Astrocyte of the spinal cord (primary cell): ENCODE data around the gene ASMTL.

ENCODE experiments used
- DNase-seq: peaks from one replicate; pipeline ENCODE4 v3.0.0; 2011; ENCODE audit warnings: low read depth, low spot score
- H3K4me3 ChIP-seq: 2 replicates; pipeline ENCODE4 v1.5.1; 2011; ENCODE audit warnings: low read depth, mild to moderate bottlenecking, low read length, moderate library complexity
- in situ Hi-C: cut with HindIII; loops from 2 replicates; pipeline ENCODE4 v1.10.0; 2017; ENCODE audit warnings: low sequenced_read_pairs
- TF ChIP-seq, protein P1 (sequence below): IDR thresholded peaks from 2 replicates; pipeline ENCODE4 v1.5.1; 2012; ENCODE audit warnings: low read depth, mild to moderate bottlenecking, low read length, inconsistent platforms

ASMTL gene

DNA sequence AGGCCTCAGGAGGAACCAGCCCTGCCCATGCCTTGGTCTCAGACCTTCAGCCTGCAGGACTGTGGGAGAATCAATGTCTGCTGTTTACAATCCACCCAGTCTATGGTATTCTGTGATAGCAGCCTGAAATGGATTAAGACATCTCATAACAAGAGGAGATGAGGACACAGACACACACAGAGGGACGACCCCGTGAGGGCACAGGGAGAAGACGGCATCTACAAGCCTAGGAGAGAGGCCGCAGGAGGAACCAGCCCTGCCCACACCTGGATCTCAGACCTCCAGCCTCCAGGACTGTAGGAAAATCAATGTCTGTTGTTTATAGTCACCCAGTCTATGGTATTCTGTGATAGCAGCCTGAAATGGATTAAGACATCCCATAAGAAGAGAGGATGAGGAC, 64.1 kb downstream of the ASMTL start:
- in situ Hi-C loops = no loop called here
- TF ChIP-seq, protein P1, sequence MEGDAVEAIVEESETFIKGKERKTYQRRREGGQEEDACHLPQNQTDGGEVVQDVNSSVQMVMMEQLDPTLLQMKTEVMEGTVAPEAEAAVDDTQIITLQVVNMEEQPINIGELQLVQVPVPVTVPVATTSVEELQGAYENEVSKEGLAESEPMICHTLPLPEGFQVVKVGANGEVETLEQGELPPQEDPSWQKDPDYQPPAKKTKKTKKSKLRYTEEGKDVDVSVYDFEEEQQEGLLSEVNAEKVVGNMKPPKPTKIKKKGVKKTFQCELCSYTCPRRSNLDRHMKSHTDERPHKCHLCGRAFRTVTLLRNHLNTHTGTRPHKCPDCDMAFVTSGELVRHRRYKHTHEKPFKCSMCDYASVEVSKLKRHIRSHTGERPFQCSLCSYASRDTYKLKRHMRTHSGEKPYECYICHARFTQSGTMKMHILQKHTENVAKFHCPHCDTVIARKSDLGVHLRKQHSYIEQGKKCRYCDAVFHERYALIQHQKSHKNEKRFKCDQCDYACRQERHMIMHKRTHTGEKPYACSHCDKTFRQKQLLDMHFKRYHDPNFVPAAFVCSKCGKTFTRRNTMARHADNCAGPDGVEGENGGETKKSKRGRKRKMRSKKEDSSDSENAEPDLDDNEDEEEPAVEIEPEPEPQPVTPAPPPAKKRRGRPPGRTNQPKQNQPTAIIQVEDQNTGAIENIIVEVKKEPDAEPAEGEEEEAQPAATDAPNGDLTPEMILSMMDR = no peak

DNA sequence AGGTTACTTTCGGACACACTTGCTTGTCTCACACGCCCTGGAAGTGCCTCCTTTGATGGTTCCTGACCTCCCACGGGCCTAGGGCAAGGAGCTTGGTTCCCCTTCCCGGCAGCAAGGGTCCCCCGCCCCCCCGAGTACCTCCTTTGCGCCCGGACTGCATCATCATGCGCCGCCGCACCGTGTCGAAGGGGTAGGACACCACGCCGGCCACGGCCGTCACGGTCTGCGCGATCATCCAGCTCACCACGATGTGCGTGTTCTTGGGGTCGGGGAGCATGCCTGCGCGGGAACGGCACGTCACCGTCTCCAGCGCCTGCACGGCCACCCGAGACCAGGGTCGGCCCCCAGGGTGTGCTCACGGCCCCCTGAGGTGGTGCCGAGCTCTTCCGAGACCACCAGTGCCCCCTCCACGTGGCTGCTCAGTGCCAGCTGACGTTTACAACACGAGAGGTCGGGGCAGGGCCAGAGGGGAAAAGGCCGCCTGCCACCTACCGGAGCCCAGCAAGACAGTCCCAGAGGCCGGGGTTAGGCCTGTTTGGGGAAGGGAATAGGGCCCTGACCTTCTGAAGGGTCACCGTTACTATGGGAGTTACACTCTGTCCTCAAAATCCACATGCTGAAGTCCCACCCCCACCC, 65.5 kb downstream of the ASMTL start:
- TF ChIP-seq, protein P1 = no peak
- H3K4me3 ChIP-seq = no peak overlapping the region
- in situ Hi-C loops = no loop called here
- DNase-seq = no peak

More for the DNA sequence above, 64.1 kb downstream of the ASMTL start:
- H3K4me3 ChIP-seq = no peak overlapping the region
- DNase-seq = no peak

DNA sequence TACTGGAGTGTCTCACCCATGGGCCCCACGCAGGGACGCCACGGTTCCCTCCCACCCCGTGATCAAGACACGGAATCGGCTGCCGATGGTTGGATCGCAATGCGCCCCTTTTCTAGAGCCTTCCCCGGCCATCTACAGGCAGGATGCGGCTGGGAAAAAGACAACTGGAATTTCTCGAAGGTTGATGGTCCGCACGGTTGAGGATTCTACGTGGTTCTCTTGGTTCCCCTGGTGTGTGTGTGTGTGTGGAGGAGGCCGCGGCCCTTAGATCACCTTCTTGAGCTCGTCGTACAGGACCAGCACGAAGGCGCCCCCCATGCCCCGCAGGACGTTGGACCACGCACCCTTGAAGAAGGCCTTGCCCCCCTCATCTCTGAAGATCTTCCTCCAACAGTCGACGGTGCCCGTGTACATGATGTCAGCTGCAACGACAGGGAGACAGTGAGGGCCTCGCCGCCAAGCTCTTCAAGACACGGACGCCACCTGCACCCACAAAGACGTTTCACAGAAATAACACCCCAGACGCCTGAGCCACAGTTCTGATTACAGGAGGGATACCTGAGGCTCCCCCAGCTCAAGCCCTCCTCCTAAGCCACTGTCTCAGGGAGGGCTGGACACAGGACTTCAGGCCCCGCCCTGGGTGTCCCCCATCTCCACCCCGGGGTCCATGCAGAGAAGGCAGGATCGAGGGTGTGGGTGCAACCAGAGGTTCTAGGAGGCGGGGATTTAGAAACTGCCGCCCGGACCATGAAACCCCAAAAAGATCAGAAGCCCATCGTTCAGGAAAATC, 66.2 kb downstream of the ASMTL start:
- TF ChIP-seq, protein P1 = no peak
- in situ Hi-C loops = no loop called here

DNA sequence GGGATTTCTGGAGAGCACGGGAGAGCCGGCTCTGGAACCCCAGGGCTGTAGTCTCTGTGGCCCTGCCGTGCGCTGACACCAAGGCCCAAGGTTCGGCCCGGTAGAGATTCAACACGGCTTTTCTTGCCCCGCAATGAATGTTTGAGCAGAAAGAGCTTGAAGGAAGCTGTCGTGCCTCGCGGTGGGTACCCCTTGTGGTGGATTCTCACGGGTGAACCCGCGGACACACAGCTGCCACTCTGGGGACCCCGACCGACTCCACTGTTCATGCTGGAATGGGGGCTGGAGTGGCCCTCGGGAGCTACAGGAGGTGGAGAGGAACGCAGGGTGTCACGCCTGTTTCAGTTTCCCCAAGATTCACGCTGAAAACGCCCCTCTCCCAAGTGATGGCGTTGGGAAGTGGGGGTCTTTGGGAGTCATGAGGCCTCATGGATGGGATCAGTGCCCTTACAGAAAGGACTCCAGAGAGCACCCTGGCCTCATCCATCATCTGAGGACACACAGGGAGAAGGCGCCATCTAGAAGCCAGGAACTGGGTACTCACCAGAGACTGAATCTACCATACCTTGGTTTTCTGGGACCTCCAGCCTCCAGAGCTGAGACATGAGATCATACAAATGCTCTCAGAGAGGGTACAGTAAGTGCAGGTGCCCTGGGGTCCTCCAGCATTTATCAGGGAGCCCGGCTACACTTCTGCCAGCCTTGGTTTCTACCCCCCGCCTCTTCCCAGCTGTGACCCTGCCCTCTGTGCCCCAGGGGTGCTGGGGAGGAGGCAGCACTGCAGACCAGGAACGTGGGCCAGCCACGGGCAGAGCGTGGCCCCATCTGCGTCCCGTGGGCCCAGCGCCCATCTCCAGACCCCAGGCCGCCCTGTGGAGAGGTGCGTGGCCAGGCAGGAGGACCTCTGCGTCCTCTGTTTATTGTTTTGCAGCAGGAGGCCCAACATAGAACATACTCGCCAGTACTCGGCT, 67.2 kb downstream of the ASMTL start:
- no peak overlapping the region for H3K4me3 ChIP-seq
- no peak for DNase-seq
- in situ Hi-C loops = no loop called here
- TF ChIP-seq, protein P1 = no peak

More for the DNA sequence above, 66.2 kb downstream of the ASMTL start:
- no peak overlapping the region for H3K4me3 ChIP-seq
- DNase-seq = no peak

DNA sequence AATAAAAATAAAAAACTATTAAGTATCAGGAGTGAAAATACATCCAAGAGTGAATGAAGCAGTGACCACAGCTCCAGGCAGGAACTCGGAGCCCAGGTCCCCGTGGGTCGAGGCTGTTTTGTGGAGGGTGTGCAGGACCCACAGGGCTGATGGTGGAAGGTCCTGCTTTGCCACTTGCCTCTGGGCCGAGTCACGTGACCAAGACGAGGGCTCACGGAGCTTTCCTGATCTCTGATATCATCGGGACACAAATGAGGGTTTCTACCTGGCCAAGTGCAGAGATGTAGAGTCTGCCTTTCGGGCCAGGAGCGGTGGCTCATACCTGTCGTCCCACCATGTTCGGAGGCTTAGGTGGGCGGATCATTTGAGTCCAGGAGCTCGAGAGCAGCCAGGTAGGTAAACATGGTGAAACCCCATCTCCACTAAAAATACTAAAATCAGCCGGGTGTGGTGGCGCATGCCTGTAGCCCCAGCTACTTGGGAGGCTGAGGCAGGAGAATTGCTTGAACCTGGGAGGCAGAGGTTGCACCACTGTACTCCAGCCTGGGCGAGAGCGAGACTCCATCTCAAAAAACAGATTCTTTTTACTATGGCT, 68.0 kb downstream of the ASMTL start:
- TF ChIP-seq, protein P1 = no peak
- no peak for DNase-seq
- in situ Hi-C loops = no loop called here
- no peak overlapping the region for H3K4me3 ChIP-seq
